ENCODE results near the gene AGAP4.
"Not testable (repeated sequence)": the region's sequence is repeated elsewhere in the genome, so short reads cannot be mapped to it uniquely, and the experiment has no call there.

GRCh38 chr10:45882880-45883279 lies 35.6 kb upstream of the AGAP4 start:
- not testable (repeated sequence) for TF ChIP-seq CTCF (IDR thresholded peaks at IDR 0.05 in 4 of 5, conservative IDR thresholded peaks at IDR 0.05 in 1 of 5); POLR2A (IDR thresholded peaks at IDR 0.05)

All from gastrocnemius medialis (tissue), 4 donors.